GM21723 (cell line): ENCODE results near the gene DENND2A.
"Not testable (repeated sequence)": the region's sequence is repeated elsewhere in the genome, so short reads cannot be mapped to it uniquely, and the experiment has no call there.

Experiments
- ATAC-seq: cut with Tn5 transposase; IDR thresholded peaks from one replicate; pipeline ENCODE4 v1.9.1; 2021; ENCODE audit warnings: mild to moderate bottlenecking, moderate library complexity; ENCODE audit not compliant: unreplicated experiment

The DENND2A gene

DNA sequence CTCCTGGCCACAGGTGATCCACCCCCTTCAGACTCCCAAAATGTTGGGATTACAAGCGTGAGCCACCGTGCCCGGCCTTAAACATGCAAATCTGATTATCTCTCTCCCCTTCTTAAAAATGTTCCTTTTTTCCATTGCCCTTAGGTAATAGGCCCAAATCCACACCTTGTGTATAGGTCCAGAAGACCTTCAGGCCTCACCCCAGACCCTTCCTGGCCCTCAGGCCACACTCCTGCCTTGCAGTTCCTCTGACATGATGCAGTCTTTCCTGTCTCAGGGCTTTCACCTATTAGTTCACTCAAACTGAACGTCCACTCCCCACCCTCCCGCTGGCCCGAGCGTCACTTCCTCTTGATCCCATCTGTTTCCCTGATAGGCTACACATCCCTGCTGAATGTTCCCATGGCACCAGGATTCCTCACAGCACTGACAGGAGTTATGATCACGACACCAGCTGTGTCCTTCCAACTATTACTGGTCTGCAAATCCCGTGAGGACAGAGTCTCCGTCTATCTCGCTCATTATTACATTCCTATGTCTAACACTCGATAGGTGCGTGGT lies 46.4 kb downstream of the DENND2A start:
- ATAC-seq: no peak

DNA sequence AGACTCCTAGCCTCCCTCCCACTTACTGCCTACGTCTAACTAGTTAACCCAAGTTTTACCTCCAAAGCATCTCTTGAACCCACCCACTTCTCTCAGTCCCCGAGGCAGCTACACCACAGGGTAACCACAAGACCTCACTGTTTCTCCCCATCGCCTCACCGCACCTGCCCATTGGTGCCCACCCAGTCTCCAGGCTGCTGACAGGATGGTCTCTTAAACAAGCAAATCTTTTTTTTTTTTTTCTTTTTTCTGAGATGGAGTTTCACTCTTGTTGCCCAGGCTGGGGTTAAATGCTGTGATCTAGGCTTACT lies 47.0 kb downstream of the DENND2A start:
- no peak for ATAC-seq

DNA sequence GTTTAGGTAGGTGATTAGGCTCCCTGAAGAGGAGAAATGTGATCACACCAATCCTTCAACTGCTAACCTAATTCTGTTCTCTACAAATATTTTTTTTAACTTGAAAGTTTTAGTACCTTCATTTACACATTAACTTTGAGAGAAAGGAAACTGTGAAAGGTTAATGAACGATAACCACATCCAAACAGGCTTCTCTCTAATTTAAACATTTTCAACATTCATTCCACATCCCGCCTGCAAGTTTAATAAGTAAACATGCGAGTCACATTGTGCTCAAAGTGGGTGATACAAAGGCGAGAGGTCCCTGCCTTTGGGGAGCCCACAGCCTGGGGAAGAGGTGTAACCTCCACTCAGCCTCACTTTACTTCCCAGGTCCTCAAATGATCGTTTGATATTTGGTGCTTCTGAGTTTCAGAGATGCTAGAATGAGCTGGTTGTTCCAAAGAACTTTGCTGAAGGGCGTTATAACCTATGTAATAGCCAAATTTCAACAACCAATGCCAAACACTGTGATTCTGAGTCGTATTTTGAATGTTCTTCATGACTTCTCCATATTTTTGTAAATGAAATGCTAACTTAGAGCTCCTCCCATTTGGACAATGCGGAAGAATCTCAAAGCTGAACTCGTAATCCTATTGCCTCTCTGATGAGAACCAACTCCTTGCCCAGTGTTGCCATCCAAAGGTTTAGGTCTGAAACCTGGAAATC lies 47.5 kb downstream of the DENND2A start:
- no peak for ATAC-seq

DNA sequence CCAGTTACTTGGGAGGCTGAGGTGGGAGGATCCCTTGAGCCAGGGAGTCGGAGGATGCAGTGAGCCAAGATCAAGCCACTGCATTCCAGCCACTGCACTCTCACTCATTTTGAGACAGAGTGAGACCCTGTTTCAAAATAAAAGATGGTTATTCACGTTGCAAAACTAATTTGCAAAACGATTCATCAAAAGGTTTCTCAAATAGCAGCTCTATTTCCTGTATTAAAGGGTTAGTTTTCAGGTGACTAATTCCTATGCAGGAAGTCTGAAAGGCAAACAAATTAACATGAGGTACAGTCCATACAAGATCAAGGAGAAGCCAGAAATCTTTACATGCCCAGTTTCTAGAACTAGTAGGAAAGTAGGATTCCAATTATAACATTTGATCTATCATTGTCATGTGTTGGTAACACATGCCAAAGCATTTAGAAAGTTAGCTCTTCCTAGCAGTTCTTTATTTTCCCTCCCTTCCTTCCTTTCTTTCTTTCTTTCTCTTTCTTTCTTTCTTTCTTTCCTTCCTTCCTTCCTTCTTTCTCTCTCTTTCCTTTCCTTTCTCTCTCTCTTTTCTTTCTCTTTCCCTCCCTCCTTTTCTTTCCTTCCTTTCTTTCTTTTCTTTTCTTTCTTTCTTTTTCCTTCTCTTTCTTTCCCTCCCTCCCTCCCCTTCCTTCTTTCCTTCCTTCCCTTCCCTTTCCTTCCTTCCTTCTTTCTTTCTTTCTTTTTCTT lies 49.3 kb downstream of the DENND2A start:
- ATAC-seq: no peak

DNA sequence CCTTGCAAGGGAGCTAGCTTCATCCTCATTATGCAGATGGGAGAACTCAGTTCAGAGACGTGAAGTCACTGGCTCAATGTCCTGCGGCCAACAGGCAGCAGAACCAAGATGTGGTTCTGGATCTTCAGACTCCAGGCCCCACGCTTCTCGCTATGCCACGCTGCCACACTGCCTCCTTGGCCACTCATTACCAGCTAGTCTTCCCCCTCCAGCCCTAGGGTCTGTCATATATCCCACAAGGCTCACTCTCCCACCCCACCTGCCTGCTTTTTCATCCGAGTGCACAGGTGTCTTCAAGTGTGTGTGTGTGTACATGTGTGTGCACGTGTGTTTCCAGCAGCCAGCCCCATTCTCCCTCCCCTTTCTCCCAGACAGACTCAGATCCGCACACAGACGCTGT lies 53.4 kb downstream of the DENND2A start:
- ATAC-seq: no peak

DNA sequence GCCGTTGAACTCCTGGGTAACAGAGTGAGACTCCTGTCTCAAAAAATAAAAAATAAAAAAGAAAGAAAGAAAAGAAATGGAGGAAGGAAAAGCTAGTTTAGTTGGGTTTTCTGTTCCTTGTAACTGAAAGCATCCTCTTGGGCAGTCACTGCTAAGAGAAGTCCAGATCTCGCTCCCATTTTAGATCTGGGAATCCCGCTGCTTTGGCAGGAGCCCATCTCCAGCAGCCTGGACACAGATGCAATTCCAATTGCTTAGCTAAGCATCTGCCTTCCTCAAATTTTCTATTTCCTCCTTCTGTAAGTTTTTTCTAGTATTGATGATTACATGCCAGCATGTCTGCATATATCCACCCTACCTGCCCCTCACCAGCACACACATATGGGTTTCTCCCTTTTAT lies 54.1 kb downstream of the DENND2A start:
- no peak for ATAC-seq

DNA sequence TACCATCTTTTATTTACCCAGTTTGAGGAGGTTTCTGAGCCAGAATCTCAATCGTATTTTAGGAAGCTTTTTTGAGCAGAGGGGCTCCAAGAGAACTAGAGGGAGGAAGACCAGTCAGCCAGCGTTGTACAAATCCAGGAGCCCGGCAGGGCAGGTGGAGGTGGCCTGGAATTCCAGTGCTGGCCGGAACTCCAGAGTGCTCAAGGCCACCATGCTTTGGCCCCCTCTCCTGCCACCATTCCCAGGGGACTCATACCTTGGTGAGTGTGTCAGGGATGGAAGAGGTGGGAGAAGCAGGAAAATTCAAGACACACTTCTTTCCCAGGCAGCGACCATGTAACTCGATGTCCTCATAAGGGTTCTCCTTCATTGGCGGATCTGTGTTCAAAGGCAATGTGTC lies 55.3 kb downstream of the DENND2A start:
- ATAC-seq: no peak

DNA sequence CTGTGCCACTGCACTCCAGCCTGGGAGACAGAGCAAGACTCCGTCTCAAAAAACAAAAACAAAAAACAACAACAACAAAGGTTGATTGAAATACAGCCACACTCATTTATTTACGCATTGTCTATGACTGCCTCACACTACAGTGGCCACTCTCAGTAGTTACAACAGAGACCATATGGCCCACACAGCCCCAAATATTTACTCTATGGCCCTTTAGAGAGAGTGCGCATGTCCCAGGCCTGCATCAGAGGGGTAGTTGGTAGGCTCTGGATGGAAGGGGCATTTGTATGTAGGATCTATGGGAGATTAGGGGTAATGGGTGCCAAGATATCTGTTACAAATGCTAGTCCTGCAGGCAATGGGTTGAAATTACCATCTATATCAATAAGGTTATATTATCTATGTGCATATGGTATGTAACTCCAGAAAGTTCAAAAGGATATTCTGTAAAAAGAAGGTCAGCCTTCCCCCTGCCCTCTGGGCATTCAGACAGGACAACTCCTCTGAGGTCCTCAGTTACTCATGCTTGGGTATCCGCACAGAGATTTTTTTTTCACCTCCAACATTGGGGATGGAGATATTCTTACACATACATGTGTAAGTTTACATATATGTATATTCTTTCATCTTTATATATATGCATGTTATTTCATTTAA lies 56.3 kb downstream of the DENND2A start:
- ATAC-seq: no peak

DNA sequence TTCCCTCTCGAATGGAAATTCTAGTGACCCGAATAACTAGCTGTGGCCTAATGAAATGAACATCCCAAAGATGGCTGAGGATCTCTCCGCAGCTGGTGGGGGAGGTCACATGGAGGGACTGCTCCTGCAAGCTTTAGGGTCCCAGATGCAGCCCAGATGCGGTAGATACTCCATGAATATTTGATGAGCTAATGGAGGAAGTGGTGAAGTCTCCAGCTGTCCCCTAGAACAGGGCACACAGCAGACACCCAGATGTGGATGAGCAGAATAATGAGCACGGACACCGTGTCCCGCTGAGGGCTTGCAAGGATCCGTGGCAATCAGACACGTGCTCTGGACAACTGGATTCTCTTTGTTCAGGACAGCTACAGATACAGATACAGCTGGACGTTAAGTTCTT lies 59.2 kb downstream of the DENND2A start:
- no peak for ATAC-seq

DNA sequence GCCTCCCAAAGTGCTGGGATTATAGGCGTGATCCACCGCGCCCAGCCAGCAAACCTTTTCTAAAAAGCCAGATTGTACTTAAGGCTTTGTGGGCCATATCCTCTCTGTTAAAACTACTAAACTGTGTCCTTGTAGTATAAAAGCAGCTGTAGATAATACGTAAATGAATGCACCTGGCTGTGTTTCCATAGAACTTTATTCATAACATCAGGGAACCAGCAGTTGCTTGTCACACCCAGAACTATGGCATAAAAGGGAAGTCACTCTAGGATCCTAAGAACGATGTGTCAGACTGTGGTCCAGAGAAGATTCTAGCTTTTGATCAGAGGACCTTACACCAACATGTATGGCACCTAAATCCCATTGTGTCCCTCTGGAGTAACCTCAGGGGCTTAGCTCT lies 63.0 kb downstream of the DENND2A start:
- ATAC-seq: no peak

DNA sequence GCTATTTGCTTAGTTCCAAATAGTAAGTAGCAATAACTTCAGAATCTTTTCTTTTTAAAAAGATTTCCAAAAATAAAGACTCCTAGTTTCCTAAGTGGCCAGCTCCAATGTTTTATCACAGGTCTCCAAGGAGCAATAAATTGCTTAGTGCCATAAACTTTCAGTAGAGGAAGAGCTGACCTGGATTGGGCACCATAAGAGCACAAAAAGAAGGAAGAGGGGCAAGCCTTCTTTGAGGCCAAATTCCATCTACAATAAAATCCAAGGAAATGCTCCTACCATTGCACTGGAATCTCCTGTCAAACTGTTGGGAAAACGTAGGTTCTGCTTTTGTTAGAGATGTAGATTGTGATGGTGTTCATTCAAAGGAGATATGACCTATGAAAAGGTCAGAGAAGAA lies 64.0 kb downstream of the DENND2A start:
- no peak for ATAC-seq

DNA sequence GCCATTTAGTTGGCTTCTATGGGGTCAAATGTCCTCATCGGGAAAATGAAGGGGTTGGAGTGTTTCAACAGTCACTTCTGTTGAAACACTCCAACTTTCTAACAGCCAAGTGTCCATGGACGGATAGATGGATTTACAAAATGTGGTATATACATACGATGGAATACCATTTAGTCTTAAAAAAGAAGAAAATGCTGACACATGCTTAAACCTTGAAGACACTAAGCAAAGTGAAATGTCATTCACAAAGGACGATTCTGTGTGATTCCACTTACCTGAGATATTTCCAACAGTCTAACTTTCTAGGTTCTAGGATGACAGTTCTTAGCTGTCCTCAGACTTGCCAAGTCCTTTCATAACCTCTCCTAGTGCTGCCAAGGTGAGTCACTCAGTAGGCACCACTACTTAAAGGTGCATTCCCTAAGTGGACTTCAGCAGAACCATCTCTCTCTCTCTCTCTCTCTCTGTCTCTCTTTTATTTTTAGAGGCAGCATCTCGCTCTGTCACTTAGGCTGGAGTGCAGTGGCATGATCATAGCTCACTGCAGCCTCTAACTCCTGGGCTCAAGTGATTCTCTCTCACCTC lies 69.0 kb downstream of the DENND2A start:
- ATAC-seq: no peak

DNA sequence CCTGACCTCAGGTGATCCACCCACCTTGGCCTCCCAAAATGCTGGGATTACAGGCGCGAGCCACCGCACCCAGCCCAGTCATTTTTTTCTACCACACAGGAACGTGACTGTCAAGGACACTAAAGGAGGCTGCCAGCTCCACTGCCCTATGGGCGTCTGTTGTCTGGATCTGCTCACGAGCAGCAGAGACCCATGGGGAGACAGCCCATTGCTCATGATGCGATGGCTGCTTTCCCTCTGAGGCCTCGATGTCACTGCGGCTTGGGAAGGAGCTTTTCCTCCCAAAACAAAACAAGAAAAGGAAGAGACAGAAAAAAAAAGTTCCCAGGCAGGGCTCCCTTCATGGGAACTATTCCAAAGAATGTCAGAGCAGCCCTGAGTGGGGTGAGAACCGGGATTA lies 70.5 kb downstream of the DENND2A start:
- ATAC-seq: no peak

DNA sequence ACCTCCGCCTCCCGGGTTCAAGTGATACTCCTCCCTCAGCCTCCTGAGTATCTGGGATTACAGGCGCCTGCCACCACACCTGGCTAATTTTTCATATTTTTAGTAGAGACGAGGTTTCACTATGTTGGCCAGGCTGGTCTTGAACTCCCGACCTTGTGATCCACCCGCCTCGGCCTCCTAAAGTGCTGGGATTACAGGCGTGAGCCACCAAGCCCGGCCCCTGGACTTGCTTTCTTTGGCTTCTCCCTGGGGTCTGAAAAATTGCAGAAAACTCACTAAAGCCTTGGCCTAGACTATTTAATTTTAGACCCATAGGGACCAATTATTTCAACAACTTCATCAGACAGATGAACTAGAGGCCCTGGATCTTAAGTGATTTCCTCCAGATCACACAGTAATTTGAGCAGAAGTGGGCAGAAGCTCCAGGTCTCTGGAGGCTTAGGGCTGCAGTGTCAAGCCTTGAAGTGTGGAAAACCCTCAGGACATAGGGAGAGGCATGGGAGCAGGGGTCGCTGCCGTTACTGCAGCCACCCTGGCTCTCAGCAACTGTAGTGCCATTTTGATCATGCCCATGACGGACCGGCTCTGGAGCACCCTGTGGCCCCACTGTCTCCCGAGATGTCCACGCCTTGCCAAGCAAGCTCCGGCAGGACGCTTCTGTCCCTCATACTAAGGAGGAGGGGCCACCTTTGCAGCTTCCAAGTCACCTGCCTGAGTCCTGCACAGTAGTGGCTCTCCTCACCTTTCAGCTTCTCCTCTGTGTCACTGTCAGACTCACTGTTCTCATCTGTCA lies 72.4 kb downstream of the DENND2A start:
- no peak for ATAC-seq

DNA sequence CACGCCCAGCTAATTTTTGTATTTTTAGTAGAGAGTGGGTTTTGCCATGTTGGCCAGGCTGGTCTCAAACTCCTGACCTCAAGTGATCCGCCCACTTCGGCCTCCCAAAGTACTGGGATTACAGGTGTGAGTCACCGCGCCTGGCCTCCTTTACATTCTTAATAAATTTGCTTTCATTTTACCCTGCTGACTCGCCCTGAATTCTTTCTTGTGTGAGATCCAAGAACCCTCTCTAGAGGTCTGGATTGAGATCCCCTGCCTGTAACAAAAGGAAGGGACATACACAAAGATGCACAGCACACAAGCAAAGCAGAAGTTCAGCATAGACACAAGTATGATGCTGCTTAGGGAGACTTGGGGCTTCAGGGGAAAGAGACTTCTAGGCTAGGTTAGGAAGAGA lies 74.4 kb downstream of the DENND2A start:
- ATAC-seq: not testable (repeated sequence)

DNA sequence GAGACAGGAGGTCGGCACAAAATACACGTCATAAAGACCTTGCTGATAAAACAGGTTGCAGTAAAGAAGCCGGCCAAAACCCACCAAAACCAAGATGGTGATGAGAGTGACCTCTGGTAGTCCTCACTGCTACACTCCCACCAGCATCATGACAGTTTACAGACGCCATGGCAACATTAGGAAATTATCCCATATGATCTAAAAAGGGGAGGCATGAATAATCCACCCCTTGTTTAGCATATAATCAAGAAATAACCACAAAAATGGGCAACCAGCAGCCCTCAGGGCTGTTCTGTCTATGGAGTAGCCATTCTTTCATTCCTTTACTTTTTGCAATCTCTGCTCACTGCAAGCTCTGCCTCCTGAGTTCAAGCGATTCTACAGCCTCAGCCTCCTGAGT lies 74.9 kb downstream of the DENND2A start:
- ATAC-seq: not testable (repeated sequence)

DNA sequence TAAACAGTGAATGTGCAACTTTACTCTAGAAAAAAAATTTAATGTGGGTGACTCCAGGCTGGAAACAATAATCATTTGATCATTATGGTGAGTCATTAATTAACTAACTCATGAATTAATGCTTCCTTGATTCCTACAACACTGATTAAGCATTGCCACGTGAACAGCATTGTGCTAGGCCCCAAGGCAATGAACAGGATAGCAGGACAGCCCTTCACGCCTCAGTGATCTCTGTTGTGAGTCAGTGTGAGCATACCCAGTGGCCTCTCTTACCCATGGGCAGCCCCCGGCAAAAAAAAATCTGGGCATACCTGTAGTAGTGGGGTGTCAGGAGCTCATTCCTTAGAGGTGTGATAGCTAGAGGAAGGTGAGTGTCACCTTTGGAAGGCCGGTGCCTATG lies 76.0 kb downstream of the DENND2A start:
- ATAC-seq: no peak

DNA sequence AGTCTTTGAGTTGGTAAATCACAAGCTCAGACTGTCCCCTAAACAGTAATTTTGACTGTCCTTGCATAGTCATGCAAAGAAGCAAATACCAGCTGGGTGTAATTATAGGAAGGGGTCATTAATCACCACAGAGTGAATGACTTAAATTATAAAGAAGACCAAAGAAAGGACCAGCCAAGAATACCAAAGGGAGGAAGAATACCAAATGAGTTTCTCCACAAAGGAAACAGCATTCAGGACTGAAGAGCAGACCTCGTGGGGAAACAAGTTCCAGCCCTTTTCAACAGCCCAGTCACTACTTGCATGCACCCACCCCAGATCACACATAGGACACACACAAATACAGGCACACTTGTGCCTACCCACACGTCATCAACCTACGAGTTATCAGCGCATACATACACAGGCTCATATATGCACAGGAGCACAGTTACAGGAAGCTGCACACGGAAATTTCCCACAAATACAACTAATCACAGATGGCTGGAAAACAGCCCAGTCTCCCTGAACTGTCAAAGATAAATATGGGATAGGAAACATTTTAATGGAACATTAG lies 77.6 kb downstream of the DENND2A start:
- no peak for ATAC-seq

DNA sequence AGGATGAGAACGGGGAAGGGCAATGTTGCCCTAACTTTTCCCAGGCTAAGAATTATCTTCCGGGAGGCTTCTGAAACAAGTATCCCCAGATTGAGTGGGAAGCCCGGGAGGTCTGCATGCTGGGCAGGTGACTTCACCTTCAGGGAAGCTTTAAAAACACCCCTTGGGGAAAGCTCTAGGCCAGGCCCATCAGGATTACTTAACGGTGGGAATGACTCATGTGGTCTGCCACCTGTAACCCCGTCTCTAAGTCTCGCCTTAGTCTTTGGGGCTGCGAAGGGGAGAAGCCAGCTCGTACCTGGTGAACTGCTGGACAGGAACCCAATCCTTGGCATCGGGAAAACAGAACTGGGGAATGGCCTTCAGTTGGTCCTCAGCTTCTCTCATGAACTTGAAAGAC lies 81.2 kb downstream of the DENND2A start:
- ATAC-seq: no peak

DNA sequence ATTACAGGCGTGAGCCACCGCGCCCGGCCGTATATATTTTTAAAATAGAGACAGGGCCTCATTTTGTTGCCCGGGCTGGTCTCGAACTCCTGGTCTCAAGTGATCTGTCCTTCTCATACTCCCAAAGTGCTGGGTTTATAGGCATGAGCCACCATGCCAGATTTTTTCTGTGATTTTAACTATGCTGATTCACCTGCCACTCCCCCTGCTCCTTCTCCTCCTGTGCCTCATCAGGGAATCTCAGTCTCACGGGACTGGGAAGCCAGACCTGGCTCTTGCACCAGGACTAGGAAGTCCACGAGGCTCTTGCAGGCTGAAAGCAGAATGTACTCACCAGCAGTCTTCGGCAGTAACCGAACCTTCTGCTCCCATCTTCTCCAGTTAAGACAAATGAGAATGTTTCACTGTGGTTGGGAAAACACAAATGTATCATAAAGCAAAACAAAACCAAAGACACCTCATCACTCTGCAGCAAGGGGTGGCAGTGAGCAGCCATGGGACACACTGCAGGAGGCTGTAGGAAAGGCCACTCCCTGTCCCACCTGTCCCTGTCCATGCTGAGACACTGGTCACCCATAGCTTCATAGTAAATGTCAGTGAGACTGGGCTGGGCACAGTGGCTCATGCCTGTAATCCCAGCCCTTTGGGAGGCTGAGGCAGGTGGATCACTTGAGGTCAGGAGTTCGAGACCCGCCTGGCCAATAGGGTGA lies 82.6 kb downstream of the DENND2A start:
- no peak for ATAC-seq
